Gastrocnemius medialis (tissue), 4 donors: ENCODE measurements around the gene ADH4. TPM values are rescaled to one million over a fixed set of nuclear protein-coding genes. Genes with fewer than 3 reads are reported as not detected.

Experiments
- ATAC-seq, 2 donors: fragments of 150-250 bp; one replicate each; pipeline ENCODE4 v1.9.1; 2016
- DNase-seq, 2 donors: peaks; one replicate each; pipeline ENCODE4 v3.0.0-alpha.2; 2019
- H3K27ac ChIP-seq, 4 donors: fragments of 200-600 bp; sonication (generic); 1 replicate in 1 of 4; 2 replicates in 3 of 4; pipeline ENCODE4 v1.5.1; 2016 to 2018; ENCODE audit warnings: mild to moderate bottlenecking in 2 of 4, moderate library complexity in 1 of 4
- H3K27me3 ChIP-seq, 3 donors: fragments of 200-600 bp; sonication (generic) in 2 of 3; 1 replicate in 1 of 3; 2 replicates in 2 of 3; pipeline versions ENCODE4 v1.5.1 to v1.6.0; 2016 to 2019; ENCODE audit warnings: mild to moderate bottlenecking in 1 of 3, moderate library complexity in 1 of 3
- H3K36me3 ChIP-seq, 2 donors: fragments of 200-600 bp; sonication (generic) in 1 of 2; one replicate each; pipeline ENCODE4 v1.5.1; 2017 to 2018
- H3K4me1 ChIP-seq, 2 donors: fragments of 200-600 bp; sonication (generic) in 1 of 2; one replicate each; pipeline ENCODE4 v1.5.1; 2016 to 2017; ENCODE audit warnings: mild to moderate bottlenecking in 2 of 2
- H3K4me3 ChIP-seq, 4 donors: fragments of 200-600 bp; sonication (generic) in 3 of 4; 1 replicate in 1 of 4; 2 replicates in 3 of 4; pipeline ENCODE4 v1.5.1; 2016 to 2019; ENCODE audit warnings: mild to moderate bottlenecking in 2 of 4
- H3K9me3 ChIP-seq, 3 donors: fragments of 200-600 bp; sonication (generic) in 2 of 3; 1 replicate in 1 of 3; 2 replicates in 2 of 3; pipeline ENCODE4 v1.5.1; 2016 to 2019
- CTCF ChIP-seq, 5 experiments: fragments of 450-650 bp in 3 of 5; fragments of 200-600 bp in 2 of 5; sonication (generic) in 2 of 5; IDR thresholded peaks in 4 of 5; conservative IDR thresholded peaks in 1 of 5; 1 replicate in 4 of 5; 2 replicates in 1 of 5; pipeline ENCODE4 v1.5.1; 2016 to 2019; ENCODE audit warnings: antibody characterized with exemption in 5 of 5, mild to moderate bottlenecking in 3 of 5, moderate library complexity in 3 of 5
- POLR2A ChIP-seq, 2 donors: fragments of 450-650 bp; IDR thresholded peaks; one replicate each; pipeline ENCODE4 v1.6.1; 2017; ENCODE audit warnings: antibody characterized with exemption in 2 of 2, mild to moderate bottlenecking in 2 of 2, moderate library complexity in 2 of 2
- in situ Hi-C, 4 donors: fragments of 200-750 bp; cut with MboI; loops; one replicate each; pipeline versions ENCODE4 v1.15.0 to v1.8.0; 2017; ENCODE audit warnings: low sequenced_read_pairs in 4 of 4
- intact Hi-C: fragments of 100-400 bp; cut with DNase I; formaldehyde crosslinking; loops from one replicate; pipeline ENCODE4 v1.15.1; 2023; ENCODE audit warnings: low total_unique reads
- total RNA-seq, 4 donors: library from RNA; depleted of rRNA; stranded (reverse); fragments of >200 nt; gene quantifications; one replicate each; pipeline versions ENCODE4 v1.1.0 to v1.2.3, GENCODE V29; 2016

The ADH4 gene
- total RNA-seq, 4 donors from 2014 or later: 0.75 to 1.0 (median 1.00) TPM; not detected in 1

- ATAC-seq (no peak), DNase-seq (no peak)
- Histone ChIP-seq H3K9me3 (no peaks in the 10 kb centered on the region), H3K4me1 (no peaks in the 10 kb centered on the region), H3K27me3 (no peaks in the 10 kb centered on the region), H3K36me3 (no peaks in the 10 kb centered on the region), H3K4me3 (no peak overlapping the region), H3K27ac (no peak overlapping the region)
- intact Hi-C loops (no loop called here), in situ Hi-C loops (no loop called here)
- TF ChIP-seq CTCF (IDR thresholded peaks at IDR 0.05 in 4 of 5, conservative IDR thresholded peaks at IDR 0.05 in 1 of 5) (no peak), POLR2A (IDR thresholded peaks at IDR 0.05) (no peak)
Observed at GRCh38 chr4:99161373-99162099, 17.4 kb upstream of the ADH4 start.

- intact Hi-C loops: no loop called here
- H3K36me3 ChIP-seq: no peaks in the 10 kb centered on the region
- TF ChIP-seq CTCF (IDR thresholded peaks at IDR 0.05 in 4 of 5, conservative IDR thresholded peaks at IDR 0.05 in 1 of 5): no peak
- no peak for TF ChIP-seq POLR2A (IDR thresholded peaks at IDR 0.05)
- H3K4me3 ChIP-seq: no peak overlapping the region
- no peaks in the 10 kb centered on the region for H3K9me3 ChIP-seq
- in situ Hi-C loops: no loop called here
- H3K27me3 ChIP-seq: no peaks in the 10 kb centered on the region
- H3K27ac ChIP-seq: no peak overlapping the region
- DNase-seq (no peak), ATAC-seq (no peak)
- no peaks in the 10 kb centered on the region for H3K4me1 ChIP-seq
Observed at GRCh38 chr4:99159699-99160098, 15.6 kb upstream of the ADH4 start.

GRCh38 chr4:99157478-99157935, 13.4 kb upstream of the ADH4 start:
- Histone ChIP-seq H3K36me3 (no peaks in the 10 kb centered on the region), H3K4me3 (no peak overlapping the region), H3K27ac (no peak overlapping the region), H3K4me1 (no peaks in the 10 kb centered on the region), H3K27me3 (no peaks in the 10 kb centered on the region), H3K9me3 (no peaks in the 10 kb centered on the region)
- no peak for DNase-seq
- in situ Hi-C loops (no loop called here), intact Hi-C loops (no loop called here)
- no peak for TF ChIP-seq POLR2A (IDR thresholded peaks at IDR 0.05)
- no peak for TF ChIP-seq CTCF (IDR thresholded peaks at IDR 0.05 in 4 of 5, conservative IDR thresholded peaks at IDR 0.05 in 1 of 5)
- ATAC-seq: no peak

GRCh38 chr4:99156992-99157391, 12.9 kb upstream of the ADH4 start:
- no peak for ATAC-seq
- TF ChIP-seq POLR2A (IDR thresholded peaks at IDR 0.05): no peak
- no peak for TF ChIP-seq CTCF (IDR thresholded peaks at IDR 0.05 in 4 of 5, conservative IDR thresholded peaks at IDR 0.05 in 1 of 5)
- H3K4me3 ChIP-seq: no peak overlapping the region
- in situ Hi-C loops (no loop called here), intact Hi-C loops (no loop called here)
- no peaks in the 10 kb centered on the region for H3K27me3 ChIP-seq
- H3K4me1 ChIP-seq: no peaks in the 10 kb centered on the region
- no peak for DNase-seq
- no peaks in the 10 kb centered on the region for H3K9me3 ChIP-seq
- no peaks in the 10 kb centered on the region for H3K36me3 ChIP-seq
- H3K27ac ChIP-seq: no peak overlapping the region
